Measurements from ENCODE around the gene SMCO3.

- TF ChIP-seq HOXA7 (CRISPR knock-in tag; IDR thresholded peaks at IDR 0.05) (no peak), FOSL2 (IDR thresholded peaks at IDR 0.05) (no peak), FOSL2 (CRISPR knock-in tag; IDR thresholded peaks at IDR 0.05) (no peak), POLR2A (IDR thresholded peaks at IDR 0.05; ENCODE audit: low read length) (no peak), CTCF (IDR thresholded peaks at IDR 0.05) (no peak), HMGXB4 (CRISPR knock-in tag; IDR thresholded peaks at IDR 0.05; ENCODE audit: borderline replicate concordance) (no peak), CEBPB (IDR thresholded peaks at IDR 0.05) (no peak), RAD21 (conservative IDR thresholded peaks at IDR 0.05 in 1 of 2, IDR thresholded peaks at IDR 0.05 in 1 of 2) (no peak)
These were observed 33.0 kb upstream of the SMCO3 start for GRCh38 chr12:14846876-14847580.

Data from A549 (cell line).